Liver (tissue), 9 donors: ENCODE measurements around the gene MYO18B. TPM values are rescaled to one million over a fixed set of nuclear protein-coding genes. Genes with fewer than 3 reads are reported as not detected.

Source experiments
- DNase-seq: peaks from one replicate; pipeline ENCODE4 v3.0.0-alpha.2; 2017; ENCODE audit warnings: low spot score
- H3K27ac ChIP-seq, 2 donors: one replicate each; pipeline ENCODE4 v1.7.0; 2013; ENCODE audit warnings: inconsistent platforms in 2 of 2, low read length in 2 of 2, control low read depth in 1 of 2, low read depth in 1 of 2, mild to moderate bottlenecking in 1 of 2
- H3K27me3 ChIP-seq, 4 donors: one replicate each; pipeline versions ENCODE4 v1.6.1 to v1.7.0; 2013; ENCODE audit warnings: low read length in 3 of 4, inconsistent platforms in 1 of 4, mild to moderate bottlenecking in 1 of 4, moderate library complexity in 1 of 4; ENCODE audit not compliant: control insufficient read depth in 4 of 4, insufficient read depth in 4 of 4
- H3K36me3 ChIP-seq, 4 donors: one replicate each; pipeline versions ENCODE4 v1.6.1 to v1.7.0; 2013; ENCODE audit warnings: low read length in 3 of 4, mild to moderate bottlenecking in 3 of 4, low read depth in 1 of 4, moderate library complexity in 1 of 4; ENCODE audit not compliant: control insufficient read depth in 4 of 4, insufficient read depth in 3 of 4
- H3K4me1 ChIP-seq, 4 donors: one replicate each; pipeline versions ENCODE4 v1.6.1 to v1.7.0; 2013; ENCODE audit warnings: low read length in 3 of 4, mild to moderate bottlenecking in 3 of 4, moderate library complexity in 1 of 4; ENCODE audit not compliant: control insufficient read depth in 4 of 4, insufficient read depth in 4 of 4
- H3K4me3 ChIP-seq, 3 donors: one replicate each; pipeline versions ENCODE4 v1.6.1 to v1.7.0; 2013; ENCODE audit warnings: low read length in 3 of 3, control low read depth in 1 of 3, low read depth in 1 of 3, mild to moderate bottlenecking in 1 of 3
- H3K9ac ChIP-seq, 2 donors: one replicate each; pipeline ENCODE4 v1.7.0; 2013; ENCODE audit warnings: low read length in 2 of 2, mild to moderate bottlenecking in 2 of 2, moderate library complexity in 2 of 2, control low read depth in 1 of 2, low read depth in 1 of 2
- H3K9me3 ChIP-seq, 4 donors: one replicate each; pipeline versions ENCODE4 v1.6.1 to v1.7.0; 2013; ENCODE audit warnings: low read length in 3 of 4; ENCODE audit not compliant: control insufficient read depth in 4 of 4
- ATF3 ChIP-seq: IDR thresholded peaks from 2 replicates; pipeline ENCODE4 v1.6.1; 2016; ENCODE audit warnings: antibody characterized with exemption
- CTCF ChIP-seq: fragments of 150-350 bp; IDR thresholded peaks from 2 replicates; pipeline ENCODE4 v1.5.1; 2017; ENCODE audit warnings: improper control_type of control experiment, low read depth, low read length; ENCODE audit not compliant: missing input control
- EGR1 ChIP-seq, 2 donors: IDR thresholded peaks; 2 replicates each; pipeline ENCODE4 v1.6.1; 2016 to 2018; ENCODE audit warnings: antibody characterized with exemption in 2 of 2, low read depth in 2 of 2
- FOXA1 ChIP-seq: IDR thresholded peaks from 2 replicates; pipeline ENCODE4 v1.6.1; 2016; ENCODE audit warnings: antibody characterized with exemption
- FOXA2 ChIP-seq: IDR thresholded peaks from 2 replicates; pipeline ENCODE4 v1.6.1; 2016; ENCODE audit warnings: antibody characterized with exemption
- GABPA ChIP-seq, 2 donors: IDR thresholded peaks in 1 of 2; conservative IDR thresholded peaks in 1 of 2; 2 replicates each; pipeline ENCODE4 v1.6.1; 2016; ENCODE audit warnings: antibody characterized with exemption in 2 of 2, mild to moderate bottlenecking in 1 of 2, moderate library complexity in 1 of 2
- HNF4A ChIP-seq, 2 donors: conservative IDR thresholded peaks; 2 replicates each; pipeline ENCODE4 v1.6.1; 2016; ENCODE audit warnings: antibody characterized with exemption in 2 of 2, mild to moderate bottlenecking in 2 of 2
- HNF4G ChIP-seq: IDR thresholded peaks from 2 replicates; pipeline ENCODE4 v1.6.1; 2016; ENCODE audit warnings: antibody characterized with exemption
- JUND ChIP-seq, 2 donors: IDR thresholded peaks; 2 replicates each; pipeline ENCODE4 v1.6.1; 2016; ENCODE audit warnings: antibody characterized with exemption in 2 of 2
- MAX ChIP-seq: IDR thresholded peaks from 2 replicates; pipeline ENCODE4 v1.6.1; 2016; ENCODE audit warnings: antibody characterized with exemption
- NR2F2 ChIP-seq: IDR thresholded peaks from 2 replicates; pipeline ENCODE4 v1.6.1; 2016; ENCODE audit warnings: antibody characterized with exemption
- RAD21 ChIP-seq, 2 donors: IDR thresholded peaks; 2 replicates each; pipeline ENCODE4 v1.6.1; 2016; ENCODE audit warnings: antibody characterized with exemption in 2 of 2, mild to moderate bottlenecking in 2 of 2
- REST ChIP-seq: IDR thresholded peaks from 2 replicates; pipeline ENCODE4 v1.6.1; 2016; ENCODE audit warnings: antibody characterized with exemption, mild to moderate bottlenecking
- RXRA ChIP-seq, 2 donors: IDR thresholded peaks; 2 replicates each; pipeline ENCODE4 v1.6.1; 2017 to 2018; ENCODE audit warnings: antibody characterized with exemption in 2 of 2, mild to moderate bottlenecking in 1 of 2
- SP1 ChIP-seq: IDR thresholded peaks from 2 replicates; pipeline ENCODE4 v1.6.1; 2018; ENCODE audit warnings: antibody characterized with exemption, mild to moderate bottlenecking
- TAF1 ChIP-seq: conservative IDR thresholded peaks from 2 replicates; pipeline ENCODE4 v1.6.1; 2016; ENCODE audit warnings: antibody characterized with exemption, mild to moderate bottlenecking
- YY1 ChIP-seq: IDR thresholded peaks from 2 replicates; pipeline ENCODE4 v1.6.1; 2016; ENCODE audit warnings: antibody characterized with exemption, mild to moderate bottlenecking
- ZBTB33 ChIP-seq: IDR thresholded peaks from 2 replicates; pipeline ENCODE4 v1.6.1; 2016; ENCODE audit warnings: antibody characterized with exemption
- WGBS: extraction: QIAGEN DNeasy Blood & Tissue Kit; methylation state at CpG from one replicate; pipeline ENCODE4 v1.1.7; 2013; 5-methylcytosine and 5-hydroxymethylcytosine counted together
- polyA plus RNA-seq, 2 donors: library from polyadenylated mRNA; stranded (reverse) in 1 of 2; unstranded in 1 of 2; fragments of 200-250 nt in 1 of 2; fragments of >200 nt in 1 of 2; fragmentation: Nextera tagmentation in 1 of 2; extraction: Ambion mirVana in 1 of 2; gene quantifications; one replicate each; pipeline versions ENCODE4 v1.2.1 to v1.2.3, GENCODE V29; 2013 to 2015
- total RNA-seq, 2 donors: library from RNA; depleted of rRNA; stranded (reverse); fragments of >200 nt; gene quantifications; one replicate each; pipeline ENCODE4 v1.2.3, GENCODE V29; 2014
- donor health status: healthy.
- donor health status: healthy.
- donor health status: healthy.
- donor health status: healthy.
- donor health status: healthy.

Gene MYO18B
- total and polyA plus RNA-seq, 4 donors: under 0.01 to 4.2 (median 0.02) TPM; not detected in 1

GRCh38 chr22:25853501-25854284 lies 111.7 kb downstream of the MYO18B start:
- Histone ChIP-seq H3K36me3 (no peaks in the 10 kb centered on the region), H3K4me1 (no peaks in the 10 kb centered on the region), H3K9me3 (no peaks in the 10 kb centered on the region), H3K27me3 (peaks cover 0 to 13% (median 5%) of the 10 kb centered on the region in 4 donors), H3K27ac (no peak overlapping the region), H3K4me3 (no peak overlapping the region), H3K9ac (no peak overlapping the region)
- no peak for DNase-seq
- TF ChIP-seq RAD21 (IDR thresholded peaks at IDR 0.05) (peak in 1 of 2 donors; percentile 15), FOXA1 (no peak)
- WGBS: 29% methylated on average over 5 of the region's 5 CpGs

GRCh38 chr22:25869771-25870170 lies 127.8 kb downstream of the MYO18B start:
- Histone ChIP-seq H3K27ac (no peak overlapping the region), H3K4me3 (no peak overlapping the region), H3K9ac (no peak overlapping the region), H3K4me1 (no peaks in the 10 kb centered on the region), H3K36me3 (no peaks in the 10 kb centered on the region), H3K9me3 (no peaks in the 10 kb centered on the region), H3K27me3 (peaks cover 0 to 9% (median 1%) of the 10 kb centered on the region in 4 donors)
- WGBS: 81% methylated on average over 6 of the region's 6 CpGs
- TF ChIP-seq YY1 (no peak), EGR1 (IDR thresholded peaks at IDR 0.05; ENCODE audit: low read depth in 2 of 2) (no peak), CTCF (no peak), FOXA1 (no peak), NR2F2 (no peak), RXRA (IDR thresholded peaks at IDR 0.05) (no peak), GABPA (IDR thresholded peaks at IDR 0.05 in 1 of 2, conservative IDR thresholded peaks at IDR 0.05 in 1 of 2) (no peak), ATF3 (no peak), SP1 (no peak), REST (no peak), MAX (no peak), FOXA2 (no peak), JUND (IDR thresholded peaks at IDR 0.05) (no peak), TAF1 (no peak), HNF4G (no peak), HNF4A (conservative IDR thresholded peaks at IDR 0.05) (no peak), RAD21 (IDR thresholded peaks at IDR 0.05) (no peak), ZBTB33 (no peak)
- no peak for DNase-seq
